ENCODE measurements around the gene RNF212. TPM values are rescaled to one million over a fixed set of nuclear protein-coding genes. Genes with fewer than 3 reads are reported as not detected.

RNF212 gene
- total RNA-seq, 1 donor, result 3.0 TPM

DNA sequence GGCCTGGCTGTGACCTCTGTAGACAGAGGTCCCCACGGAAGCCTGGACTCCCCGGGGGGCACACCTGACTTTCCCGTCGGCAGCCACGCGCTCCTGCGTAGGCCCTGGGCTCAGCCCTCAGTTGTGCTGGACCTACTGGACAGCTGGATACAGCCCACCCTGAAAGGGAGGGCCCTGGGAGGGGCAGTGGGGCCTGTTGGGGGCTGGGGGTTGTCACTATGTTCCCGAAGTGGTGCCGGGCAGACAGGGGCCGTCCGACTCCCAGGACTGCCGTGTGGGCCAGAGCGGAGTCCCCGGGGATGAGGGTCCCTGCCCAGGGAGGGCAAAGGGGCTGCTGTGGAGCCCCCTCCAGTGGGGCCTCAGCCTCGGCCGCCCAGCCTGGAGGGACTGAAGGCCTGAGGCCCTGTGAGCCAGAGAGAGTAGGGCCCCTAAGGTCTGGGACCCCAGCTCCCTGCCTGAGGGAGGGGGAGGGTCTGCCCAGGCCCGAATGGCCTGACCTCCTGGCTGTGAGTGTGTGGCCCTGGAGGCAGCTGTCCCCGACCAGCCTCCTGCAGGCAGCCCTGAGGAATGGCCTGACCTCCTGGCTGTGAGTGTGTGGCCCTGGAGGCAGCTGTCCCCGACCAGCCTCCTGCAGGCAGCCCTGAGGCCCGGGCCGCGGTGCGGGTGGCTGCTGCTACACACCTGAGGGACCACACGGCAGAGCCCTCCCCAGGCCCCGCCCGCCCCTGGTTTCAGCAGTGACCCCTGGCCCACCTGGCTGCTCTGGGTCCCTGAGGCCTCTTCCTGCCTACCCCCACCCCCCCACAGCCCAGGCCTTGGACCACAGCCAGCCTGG is 76.2 kb downstream of the RNF212 start:
- TF ChIP-seq CTCF (IDR thresholded peaks at IDR 0.05; ENCODE audit: insufficient read depth, low read depth, low read length), result no peak
- no peak overlapping the region for H3K4me3 ChIP-seq (ENCODE audit: low read depth, low read length)
- DNase-seq (ENCODE audit: low read depth), result no peak

- DNase-seq (ENCODE audit: low read depth), result no peak
- H3K4me3 ChIP-seq (ENCODE audit: low read depth, low read length), result no peak overlapping the region
- no peak for TF ChIP-seq CTCF (IDR thresholded peaks at IDR 0.05; ENCODE audit: insufficient read depth, low read depth, low read length)
Observed at GRCh38 chr4:1036095-1036494, 77.3 kb downstream of the RNF212 start.

GRCh38 chr4:1035510-1035909 is 77.9 kb downstream of the RNF212 start:
- H3K4me3 ChIP-seq (ENCODE audit: low read depth, low read length), result no peak overlapping the region
- DNase-seq (ENCODE audit: low read depth), result no peak
- TF ChIP-seq CTCF (IDR thresholded peaks at IDR 0.05; ENCODE audit: insufficient read depth, low read depth, low read length), result no peak

DNA sequence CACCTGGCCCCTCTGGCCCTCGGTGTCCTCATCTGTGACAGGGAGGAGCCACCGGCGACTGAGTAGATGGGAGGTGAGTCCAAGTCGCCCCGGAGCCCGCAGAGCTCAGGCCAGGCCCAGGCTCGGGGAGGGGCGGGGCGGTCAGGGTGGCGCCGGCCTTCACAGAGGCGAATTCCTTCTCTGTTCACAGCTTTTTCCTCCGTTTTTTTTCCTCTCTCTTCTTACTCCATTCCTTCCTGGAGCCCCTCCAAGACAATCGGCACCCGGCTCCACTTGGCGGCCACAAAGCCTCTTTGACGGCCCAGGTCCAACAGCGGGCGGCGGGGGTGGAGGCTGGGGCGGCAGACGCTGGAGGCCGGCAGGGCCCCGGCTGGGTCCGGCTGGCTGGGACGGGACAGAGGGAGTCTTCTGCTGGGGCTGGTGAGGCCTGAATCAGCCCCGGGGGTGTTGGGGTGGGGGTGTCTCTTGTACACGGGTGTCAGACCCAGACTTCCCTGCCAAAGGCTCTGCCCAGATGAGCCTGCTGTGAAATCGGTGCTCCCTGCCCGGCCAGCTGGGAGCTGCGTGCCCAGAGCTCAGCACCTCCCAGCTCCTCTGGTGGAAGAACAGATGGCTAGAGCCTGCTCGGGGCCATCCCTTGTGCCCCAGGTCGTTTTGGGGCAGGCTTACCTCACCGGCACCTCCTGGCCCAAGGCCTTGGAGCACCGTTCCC is 79.4 kb downstream of the RNF212 start:
- H3K4me3 ChIP-seq (ENCODE audit: low read depth, low read length), result no peak overlapping the region
- TF ChIP-seq CTCF (IDR thresholded peaks at IDR 0.05; ENCODE audit: insufficient read depth, low read depth, low read length), result no peak
- peak; percentile 29 for DNase-seq (ENCODE audit: low read depth)

- H3K4me3 ChIP-seq (ENCODE audit: low read depth, low read length), result no peak overlapping the region
- TF ChIP-seq CTCF (IDR thresholded peaks at IDR 0.05; ENCODE audit: insufficient read depth, low read depth, low read length), result no peak
- no peak for DNase-seq (ENCODE audit: low read depth)
Observed at GRCh38 chr4:1032861-1033260, 80.5 kb downstream of the RNF212 start.

DNA sequence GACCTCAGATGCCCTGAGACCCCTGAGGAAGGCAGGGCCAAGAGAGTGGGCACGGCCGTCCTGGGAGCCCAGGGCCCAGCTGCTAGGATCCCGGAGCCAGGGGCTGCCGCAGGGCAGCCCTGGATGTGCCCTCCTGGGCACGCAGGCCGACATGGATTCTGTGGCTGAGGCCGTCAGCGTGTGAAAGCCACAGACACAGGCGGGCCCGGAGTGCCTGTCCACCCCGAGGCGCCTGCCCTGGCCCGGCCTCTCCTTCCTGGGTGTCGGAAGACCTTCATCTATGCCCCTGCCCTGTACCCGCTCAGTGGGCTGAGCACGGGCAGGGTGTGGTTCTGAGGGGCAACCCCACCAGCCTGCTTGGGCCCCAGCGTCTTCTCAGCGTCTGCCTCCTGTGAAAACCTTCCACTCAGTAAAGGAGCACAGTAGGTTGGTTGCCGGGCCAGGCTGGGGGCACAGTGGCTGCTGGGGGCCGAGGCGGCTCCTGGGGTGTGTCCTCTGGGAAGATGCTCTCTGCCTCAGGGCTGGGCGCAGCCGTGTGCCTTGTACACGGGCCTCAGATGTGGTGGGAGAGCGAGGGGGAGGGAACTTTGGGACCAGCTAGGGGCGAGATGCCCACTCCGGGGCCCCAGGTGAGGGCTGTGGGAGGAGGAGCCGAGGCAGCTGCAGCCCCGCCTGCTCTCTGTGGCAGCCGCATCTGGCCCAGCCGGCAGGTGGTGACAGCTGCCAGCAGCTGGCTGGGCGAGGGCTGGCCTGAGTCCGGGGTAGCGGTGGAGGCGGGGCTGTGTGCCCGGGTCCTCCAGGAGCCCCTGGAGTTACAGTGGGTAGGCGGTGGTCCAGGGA is 81.2 kb downstream of the RNF212 start:
- no peak overlapping the region for H3K4me3 ChIP-seq (ENCODE audit: low read depth, low read length)
- no peak for DNase-seq (ENCODE audit: low read depth)
- no peak for TF ChIP-seq CTCF (IDR thresholded peaks at IDR 0.05; ENCODE audit: insufficient read depth, low read depth, low read length)

Measured in fibroblast of villous mesenchyme (primary cell).